GM19238 (cell line): Measurements from ENCODE around the gene MRNIP.

Experiments
- DNase-seq: peaks from one replicate; pipeline ENCODE4 v3.0.0; 2011; ENCODE audit warnings: low spot score; ENCODE audit not compliant: insufficient read length

Gene MRNIP

DNA sequence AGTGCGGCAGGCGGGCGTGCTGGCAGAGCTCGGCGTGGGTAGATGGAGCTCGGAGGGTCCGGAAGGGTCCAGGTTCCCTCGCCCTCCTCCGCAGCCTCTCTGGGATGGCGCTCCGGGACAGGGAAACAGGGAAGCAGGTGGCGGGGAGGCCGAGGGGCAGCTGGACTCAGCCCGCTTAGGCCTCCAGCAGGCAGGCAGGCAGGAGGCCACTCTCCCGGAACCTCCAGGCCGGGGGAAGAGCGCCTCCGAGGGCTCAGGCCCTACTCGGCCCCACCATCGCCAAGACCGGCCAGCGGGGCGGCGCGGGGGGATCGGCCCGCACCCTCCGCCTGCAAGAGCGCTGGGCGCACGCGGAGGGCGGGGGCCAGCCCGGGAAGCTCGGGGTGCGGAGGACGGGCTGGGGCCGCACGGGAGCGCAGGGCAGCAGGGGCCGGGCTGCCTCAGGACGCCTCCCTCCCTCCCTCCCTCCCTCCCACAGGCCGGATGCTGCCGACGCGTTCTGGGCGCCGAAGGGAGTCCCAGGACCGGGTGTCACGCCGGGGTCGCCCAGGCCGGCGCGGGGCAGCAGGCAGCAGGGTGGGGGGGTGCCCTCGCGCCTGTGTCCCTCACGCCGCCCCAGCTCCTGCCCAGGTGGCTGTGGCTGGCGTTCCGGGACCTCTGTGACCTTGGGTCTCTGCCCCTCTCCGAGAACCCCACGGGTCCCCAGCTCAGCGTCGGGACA lies 52.9 kb downstream of the MRNIP start:
- DNase-seq, result peak; percentile 90

DNA sequence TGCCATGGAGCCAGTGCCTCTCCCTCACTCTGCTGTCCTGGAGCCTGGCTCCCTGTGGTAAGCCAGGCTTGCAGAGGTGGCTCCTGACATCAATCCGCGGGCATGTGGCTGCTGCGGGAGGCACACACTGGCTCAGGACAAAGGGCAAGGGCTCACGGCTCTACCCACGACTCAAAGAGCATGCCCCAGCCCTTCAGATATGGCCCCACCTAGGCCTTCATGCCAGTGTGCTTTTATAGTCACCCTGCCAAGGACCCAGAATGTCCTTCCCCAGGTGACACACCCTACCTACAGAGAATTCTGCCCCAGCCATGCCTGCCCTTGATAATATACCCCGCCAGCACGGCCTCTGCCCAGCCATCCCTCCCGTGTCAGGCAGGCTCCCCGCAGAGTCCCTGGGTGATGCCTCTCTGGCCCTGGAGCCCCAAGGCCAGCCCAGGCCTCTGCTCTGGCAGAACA lies 53.5 kb downstream of the MRNIP start:
- DNase-seq, result no peak

DNA sequence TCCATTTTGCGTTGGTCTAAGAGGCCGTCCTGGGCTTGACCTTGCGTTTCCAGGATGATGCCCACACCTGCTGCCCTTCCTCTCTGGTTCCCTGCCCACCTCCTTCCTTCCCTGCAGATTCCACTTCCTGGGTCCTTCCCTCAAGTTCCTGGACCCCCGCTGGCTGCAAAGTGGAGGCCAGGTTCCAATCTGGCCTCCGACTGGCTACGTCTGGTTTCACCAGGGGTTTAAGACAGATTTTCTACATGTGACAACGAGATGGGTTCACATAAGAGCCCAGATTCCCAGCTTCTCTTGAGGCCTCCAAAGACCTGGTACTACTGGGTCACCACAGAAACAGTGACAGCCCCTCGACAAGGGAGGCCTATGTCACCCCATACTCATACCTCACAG lies 54.1 kb downstream of the MRNIP start:
- DNase-seq, result no peak

DNA sequence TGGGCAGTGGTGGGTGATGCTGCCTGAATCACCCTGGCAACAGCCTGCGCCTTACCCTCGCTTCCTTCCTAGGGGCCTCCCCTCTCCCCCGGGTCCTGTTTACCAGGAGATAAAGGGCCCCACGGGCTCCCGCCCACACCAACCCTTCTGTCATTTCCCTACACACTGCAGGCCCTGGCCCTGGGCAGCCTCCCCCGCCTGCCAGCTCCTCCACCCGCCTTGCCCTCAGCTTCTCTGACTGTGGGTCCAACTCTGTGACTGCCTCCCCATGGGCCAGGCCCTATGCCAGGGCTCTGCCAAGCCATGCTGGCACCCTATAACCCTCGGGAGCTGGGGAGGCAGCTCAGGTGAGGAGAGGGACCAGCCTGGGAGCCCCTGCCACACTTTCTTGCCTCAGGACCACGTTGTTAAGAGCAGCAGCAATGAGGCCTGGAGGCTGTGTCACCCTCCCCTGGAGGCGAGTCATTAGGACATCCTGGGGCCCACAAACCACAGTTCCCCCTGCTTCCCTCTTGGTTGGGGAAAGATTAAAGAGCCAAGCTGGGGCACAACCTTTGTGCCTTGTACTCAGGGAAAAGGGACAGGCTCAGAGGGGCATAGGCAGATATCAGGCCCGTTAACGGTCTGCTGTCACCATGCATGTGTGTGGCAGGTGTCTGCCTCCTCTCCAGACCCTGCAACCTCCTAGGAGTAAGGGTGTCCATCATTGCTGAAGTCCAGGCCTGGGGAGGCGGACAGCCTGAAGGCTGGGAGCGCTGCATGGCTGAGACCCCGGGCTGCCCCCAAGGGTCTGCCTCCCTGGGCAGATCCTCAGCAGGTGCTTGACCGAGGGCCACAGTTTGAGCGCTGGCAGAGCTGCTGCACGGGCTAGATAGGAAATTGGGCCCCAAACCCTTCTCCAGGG lies 54.7 kb downstream of the MRNIP start:
- DNase-seq, result no peak

- DNase-seq, result no peak
Observed at GRCh38 chr5:179802950-179803562, 55.6 kb downstream of the MRNIP start.

GRCh38 chr5:179802207-179802883 lies 56.3 kb downstream of the MRNIP start:
- no peak for DNase-seq

DNA sequence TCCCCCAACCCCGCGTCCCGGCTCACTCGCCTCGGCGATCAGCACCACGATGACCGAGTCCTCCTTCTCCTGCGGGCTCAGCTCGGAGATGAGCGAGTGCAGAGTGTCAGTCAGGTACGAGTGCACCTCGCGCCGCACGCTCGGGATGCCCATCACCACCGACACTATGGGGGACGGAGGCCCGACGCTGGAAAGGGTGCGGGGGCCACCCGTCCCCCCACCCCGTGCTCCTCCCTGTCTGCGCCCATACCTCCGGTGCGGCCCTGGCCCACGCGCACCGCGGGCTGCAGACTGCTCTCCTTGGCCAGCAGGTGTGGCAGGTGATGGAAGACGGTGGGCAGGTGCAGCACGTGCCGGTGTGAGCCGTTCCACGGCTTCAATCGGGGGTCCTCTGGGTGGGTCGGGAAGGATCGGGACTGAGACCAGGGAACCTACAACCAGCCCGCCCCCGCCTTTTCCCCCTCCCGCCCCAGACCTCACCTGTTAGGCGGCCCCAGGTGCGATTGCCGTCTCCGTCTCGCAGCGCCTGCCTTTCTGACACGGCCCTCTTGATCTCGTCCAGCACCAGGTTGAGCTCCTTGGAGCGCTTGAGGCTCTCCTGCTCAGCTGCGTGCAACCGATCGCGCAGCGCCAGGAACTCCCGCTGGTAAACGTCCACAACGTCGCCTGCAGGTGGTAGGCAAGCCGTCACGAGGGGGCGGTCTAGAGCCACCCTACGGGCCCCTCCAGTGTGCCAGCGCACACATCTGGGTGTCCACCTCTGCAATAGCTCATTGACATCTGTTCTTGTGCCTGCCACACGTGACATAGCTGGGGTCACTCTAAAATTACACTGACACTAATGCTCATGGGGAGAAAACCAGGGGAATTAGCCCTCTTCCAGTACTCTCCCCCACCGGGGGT lies 57.1 kb downstream of the MRNIP start:
- DNase-seq, result peak; percentile 83

DNA sequence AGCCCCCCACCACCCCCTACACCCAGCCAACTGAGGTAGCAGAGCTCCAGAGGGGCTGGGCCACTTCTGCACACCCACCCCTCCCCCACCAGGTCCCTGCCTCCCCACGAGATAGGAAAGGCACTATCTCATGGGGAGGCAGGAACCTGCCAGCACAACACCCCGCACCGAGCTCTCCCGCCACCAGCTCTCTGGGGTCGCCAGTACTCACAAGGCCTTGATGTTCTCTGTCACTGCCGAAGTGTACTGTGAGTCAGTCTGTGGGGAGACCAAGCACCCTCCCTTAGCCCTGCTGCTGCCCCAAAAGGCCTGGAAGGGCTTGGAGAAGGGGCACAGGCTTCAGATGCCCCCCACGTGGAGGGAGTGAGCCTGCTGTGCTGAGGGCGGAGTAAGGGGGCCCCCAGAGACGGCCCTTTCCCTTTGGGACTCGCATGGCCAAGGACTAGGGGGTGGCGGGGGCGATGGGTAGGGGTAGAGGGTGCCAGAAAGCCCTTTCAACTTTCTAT lies 57.9 kb downstream of the MRNIP start:
- DNase-seq, result no peak

DNA sequence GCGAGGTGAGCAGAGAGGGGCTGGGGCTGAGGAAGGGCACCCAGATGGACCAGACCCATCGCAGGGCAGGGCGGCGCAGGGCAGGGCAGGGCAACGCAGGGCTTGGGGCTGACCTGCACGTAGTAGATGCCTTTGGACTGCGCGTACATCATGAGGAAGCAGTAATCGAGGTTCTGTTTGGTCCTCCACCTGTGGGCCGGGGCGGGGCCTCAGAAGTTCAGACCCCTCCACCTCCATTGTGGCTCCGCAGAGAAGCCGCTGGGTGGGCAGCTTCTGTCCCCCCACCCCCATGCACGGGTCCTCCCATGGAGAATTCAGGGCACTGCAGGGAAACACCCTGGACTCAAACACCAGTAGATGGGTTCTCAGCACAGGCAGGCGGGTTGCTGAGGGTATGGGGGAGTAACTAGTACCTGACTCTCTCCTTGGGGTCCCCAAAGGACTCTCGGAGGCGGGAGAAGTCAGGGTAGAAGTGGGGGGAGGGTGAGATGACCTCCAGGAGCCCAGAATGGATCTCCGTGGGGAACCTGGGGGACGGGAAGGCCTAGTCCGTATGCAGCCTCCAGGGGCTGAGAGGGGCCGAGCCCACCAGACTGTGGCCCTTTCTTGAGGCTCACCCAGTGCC lies 58.4 kb downstream of the MRNIP start:
- no peak for DNase-seq

GRCh38 chr5:179799644-179799973 lies 59.0 kb downstream of the MRNIP start:
- DNase-seq, result no peak

DNA sequence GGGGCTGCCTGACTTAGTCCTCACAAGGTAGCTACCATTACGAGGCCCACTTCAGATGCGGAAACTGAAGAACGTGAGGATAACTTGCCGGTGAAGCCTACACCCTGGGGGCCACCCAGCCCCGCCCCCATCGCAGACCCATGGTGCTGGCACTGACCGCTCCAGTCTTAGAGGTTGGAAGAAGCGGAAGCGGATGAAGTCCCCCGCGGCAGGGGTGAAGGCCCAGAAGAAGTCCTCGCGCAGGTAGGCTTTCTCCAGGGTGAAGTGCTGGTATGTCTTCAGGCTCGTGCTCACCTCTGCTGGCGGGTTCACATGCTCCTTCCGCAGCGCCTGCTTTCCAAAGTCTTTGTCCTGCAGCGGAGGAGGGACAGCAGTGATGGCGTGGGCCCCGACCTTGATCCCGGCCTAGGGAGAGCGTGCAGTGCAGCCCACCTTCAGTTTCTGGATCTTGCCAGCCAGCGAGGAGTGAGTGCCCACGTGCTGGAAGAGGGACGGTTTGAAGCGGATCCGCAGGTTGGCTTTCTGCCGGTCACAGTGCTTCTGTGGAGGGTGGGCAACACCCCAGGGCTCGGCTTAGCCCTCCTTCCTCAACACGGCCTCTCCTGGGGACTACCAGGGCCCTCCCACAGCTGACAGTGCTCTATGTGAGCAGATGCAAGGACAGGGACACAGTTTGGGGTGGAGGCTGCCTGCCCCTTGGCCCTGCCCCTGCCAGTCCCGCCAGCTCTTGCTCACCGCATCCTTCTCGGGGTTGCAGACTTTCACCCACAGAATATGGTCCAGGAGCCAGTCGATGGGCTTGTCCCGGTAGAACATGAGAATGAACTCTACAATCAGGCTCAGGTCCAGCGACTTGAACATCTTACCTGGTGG lies 59.6 kb downstream of the MRNIP start:
- no peak for DNase-seq

- DNase-seq, result no peak
Observed at GRCh38 chr5:179798144-179798770, 60.4 kb downstream of the MRNIP start.

GRCh38 chr5:179797741-179798140 lies 60.9 kb downstream of the MRNIP start:
- DNase-seq, result no peak

DNA sequence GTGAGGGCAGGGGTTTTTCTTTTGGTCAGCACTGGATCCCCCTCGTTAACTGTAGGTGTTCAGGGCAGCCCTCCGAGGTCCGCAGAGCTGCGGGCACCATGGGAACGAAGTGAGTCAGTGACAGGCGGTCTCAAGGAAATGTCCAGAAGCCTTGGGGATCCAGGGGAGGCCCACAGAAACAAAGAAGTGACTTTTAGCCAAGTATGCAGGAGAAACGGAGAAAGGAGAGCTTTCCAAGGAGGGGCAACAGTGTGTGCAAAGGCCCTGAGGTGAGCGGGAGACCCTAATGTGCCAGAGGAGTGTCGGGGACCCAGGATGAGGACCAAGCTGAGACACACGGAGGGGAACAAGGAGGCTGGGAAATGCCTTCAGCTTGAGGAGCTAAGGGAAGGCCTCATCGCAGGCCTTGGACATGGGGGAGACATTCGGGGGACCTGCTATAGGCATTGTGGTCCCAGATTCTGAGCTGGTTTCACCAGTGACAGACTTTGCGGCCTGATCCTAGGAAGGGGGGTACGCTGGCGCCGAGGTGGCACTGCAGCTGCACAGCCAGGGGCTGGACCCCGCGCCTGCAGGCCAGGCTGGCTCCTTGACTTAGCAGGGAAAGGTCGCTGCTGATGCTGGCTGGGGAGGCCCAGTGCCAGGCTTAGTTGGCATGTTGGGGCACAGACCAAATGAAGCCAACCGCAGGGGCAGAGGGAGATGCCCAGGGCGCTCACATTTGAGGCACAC lies 61.6 kb downstream of the MRNIP start:
- no peak for DNase-seq

- peak; percentile 84 for DNase-seq
Observed at GRCh38 chr5:179795863-179796833, 62.5 kb downstream of the MRNIP start.

DNA sequence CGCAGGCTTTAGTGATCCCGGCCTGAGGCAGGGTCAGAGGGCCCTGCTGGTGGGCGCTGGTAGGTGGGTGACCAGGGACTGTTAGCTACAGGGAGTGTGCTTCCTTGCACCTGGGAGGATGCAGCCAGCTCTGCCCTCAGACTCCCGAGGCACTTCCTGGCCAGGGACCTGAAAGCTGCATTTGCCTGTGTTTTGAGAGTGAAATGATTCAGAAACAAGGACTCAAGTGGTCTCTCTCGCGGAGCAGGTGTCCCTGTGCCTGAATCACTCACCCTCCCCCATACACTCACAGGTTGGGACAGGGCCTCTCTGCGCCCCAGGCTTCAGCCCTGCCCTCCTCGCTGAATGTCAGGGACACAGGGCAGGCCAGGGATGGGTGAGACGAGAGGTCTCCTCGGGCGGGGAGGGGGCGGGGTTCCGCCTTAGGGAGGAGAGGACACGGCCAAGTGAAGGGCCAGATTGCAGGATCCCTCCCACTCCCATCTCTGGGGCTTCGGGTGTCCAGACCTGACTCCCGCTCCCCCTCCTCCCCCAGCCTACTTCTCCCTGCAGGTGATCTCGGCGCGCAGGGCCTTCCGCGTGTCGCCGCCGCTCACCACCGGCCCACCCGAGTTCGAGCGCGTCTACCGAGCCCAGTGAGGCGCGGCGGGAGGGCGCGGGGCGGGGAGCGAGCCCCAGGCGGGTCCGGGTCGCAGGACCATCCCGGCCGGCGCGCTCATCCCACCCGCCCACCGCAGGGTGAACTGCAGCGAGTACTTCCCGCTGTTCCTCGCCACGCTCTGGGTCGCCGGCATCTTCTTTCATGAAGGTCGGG lies 63.4 kb downstream of the MRNIP start:
- no peak for DNase-seq
